HG03064 (cell line): ENCODE data around the gene ID4.
"Not testable (repeated sequence)": the region's sequence is repeated elsewhere in the genome, so short reads cannot be mapped to it uniquely, and the experiment has no call there.

Experiments used
- ATAC-seq: cut with Tn5 transposase; IDR thresholded peaks from one replicate; pipeline ENCODE4 v1.9.1; 2021; ENCODE audit warnings: low read depth; ENCODE audit not compliant: unreplicated experiment

The ID4 gene

DNA sequence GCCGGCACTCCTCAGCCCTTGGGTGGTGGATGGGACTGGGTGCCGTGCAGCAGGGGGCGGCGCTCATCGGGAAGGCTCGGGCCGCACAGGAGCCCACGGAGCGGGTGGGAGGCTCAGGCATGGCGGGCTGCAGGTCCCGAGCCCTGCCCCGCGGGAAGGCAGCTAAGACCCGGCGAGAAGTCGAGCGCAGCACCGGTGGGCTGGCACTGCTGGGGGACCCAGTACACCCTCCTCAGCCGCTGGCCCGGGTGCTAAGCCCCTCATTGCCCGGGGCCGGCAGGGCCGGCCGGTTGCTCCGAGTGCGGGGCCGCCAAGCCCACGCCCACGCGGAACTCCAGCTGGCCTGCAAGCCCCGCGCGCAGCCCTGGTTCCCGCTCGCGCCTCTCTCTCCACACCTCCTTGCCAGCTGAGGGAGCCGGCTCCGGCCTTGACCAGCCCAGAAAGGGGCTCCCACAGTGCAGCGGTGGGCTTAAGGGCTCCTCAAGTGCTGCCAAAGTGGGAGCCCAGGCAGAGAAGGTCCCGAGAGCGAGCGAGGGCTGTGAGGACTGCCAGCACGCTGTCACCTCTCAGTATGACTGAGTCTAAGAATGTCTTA, 17.3 kb downstream of the ID4 start:
- not testable (repeated sequence) for ATAC-seq

GRCh38 chr6:19855536-19855935, 18.4 kb downstream of the ID4 start:
- ATAC-seq, result no peak

- ATAC-seq, result no peak
Observed at GRCh38 chr6:19857139-19857538, 20.0 kb downstream of the ID4 start.

DNA sequence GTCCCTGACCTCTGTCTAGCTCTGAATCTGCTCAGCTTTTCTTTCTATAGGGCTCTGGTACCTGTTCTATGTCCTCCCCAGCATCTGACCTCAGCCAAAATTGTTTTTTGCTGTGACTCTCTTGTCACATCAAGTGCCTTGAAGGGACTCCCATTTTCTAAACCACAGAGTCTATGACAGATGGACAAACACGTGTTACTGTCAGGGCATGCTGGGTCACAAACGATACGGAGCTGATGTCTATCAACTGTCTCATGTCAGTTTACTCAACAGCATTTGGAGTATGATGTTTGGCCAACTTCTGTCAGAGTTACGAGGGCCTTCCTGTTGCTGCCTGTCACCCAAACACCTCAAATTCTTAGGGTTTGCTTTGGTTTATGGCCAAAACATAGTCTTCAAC, 20.5 kb downstream of the ID4 start:
- no peak for ATAC-seq

GRCh38 chr6:19860235-19860877, 23.2 kb downstream of the ID4 start:
- no peak for ATAC-seq

GRCh38 chr6:19864285-19864684, 27.1 kb downstream of the ID4 start:
- no peak for ATAC-seq

GRCh38 chr6:19865178-19865577, 28.0 kb downstream of the ID4 start:
- ATAC-seq, result no peak

DNA sequence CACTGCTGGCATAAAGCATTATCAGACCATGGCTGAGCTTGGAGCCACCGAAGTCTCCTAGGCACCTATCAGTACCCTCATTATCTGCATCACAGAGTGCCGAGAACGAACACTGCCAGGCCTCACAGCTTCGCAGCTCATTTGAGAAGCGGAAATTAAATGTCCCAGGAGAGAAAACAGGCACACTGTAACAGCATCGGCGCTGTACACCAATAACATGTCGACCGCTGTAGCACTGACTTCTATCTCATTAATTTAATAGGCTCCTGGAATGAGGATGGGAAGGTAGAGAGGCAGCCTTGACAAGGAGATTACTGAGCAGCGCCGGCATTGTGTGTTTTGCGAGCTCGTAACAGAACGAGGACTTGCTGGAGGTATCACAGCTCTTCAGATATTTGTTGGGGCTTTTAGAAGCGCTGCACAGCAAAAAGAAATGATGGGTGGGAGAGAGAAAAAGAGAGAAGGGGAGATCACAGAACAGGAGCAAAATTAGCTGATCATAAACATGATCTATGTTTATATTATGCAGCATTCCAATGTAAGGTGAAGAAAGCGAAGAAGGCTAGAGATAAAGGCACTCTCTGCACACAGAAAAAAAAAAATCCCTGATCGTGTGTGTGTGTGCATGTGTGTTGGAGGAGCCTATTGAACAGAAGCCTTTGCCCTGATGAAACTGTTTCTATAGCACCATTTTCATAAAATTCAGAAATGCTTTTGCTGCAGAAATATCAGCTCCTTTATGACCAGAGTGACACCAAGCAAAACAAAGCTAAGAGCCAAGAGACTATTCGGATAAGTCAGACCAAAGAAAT, 29.2 kb downstream of the ID4 start:
- no peak for ATAC-seq

DNA sequence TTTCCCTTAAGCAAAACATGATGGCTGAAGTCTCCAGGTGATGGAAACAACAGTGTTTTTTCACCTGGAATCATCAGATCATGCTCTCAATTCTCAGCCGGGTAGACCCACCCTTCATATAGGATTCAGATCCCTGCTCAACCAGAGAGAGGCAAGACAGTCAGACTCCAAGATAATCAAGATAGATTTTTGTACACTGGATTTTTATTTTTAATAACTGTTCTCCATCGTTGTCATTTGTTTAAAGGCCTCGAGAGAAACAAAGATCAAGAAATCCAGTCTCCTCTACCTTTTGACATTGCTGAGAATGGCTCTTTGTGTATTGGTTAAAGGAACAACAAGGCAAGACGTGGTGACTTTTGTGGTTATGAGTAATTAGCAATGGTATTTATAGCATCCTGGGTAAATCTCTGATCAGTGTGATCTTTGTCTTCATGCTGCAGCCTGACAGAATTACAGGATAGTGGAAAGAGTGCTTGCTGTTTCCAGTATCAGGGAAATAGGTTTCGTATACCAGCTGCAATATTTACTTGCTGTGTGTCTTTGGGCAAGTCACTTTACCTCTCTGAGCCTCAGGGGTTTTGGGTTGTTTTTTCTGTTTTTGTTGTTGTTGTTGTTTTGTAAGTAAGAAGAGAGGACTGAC, 29.9 kb downstream of the ID4 start:
- no peak for ATAC-seq

DNA sequence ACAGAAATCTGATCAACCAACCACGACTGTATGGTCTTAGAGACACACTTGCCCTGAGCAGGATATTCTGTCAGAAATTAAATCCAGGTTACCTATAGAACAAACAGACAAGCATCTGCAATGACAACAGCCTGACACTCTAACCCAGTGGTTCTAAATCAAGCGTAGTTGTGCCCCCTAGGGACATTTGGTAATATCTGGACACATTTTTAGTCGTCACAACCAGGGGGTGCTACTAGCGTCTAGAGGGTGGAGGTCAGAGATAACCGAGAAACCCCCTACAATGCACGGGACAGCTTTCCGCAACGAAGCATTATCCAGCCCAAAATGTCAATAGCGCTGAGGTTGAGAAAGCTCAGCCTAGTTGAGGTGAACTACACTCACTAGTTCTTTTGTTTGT, 32.3 kb downstream of the ID4 start:
- ATAC-seq, result no peak

DNA sequence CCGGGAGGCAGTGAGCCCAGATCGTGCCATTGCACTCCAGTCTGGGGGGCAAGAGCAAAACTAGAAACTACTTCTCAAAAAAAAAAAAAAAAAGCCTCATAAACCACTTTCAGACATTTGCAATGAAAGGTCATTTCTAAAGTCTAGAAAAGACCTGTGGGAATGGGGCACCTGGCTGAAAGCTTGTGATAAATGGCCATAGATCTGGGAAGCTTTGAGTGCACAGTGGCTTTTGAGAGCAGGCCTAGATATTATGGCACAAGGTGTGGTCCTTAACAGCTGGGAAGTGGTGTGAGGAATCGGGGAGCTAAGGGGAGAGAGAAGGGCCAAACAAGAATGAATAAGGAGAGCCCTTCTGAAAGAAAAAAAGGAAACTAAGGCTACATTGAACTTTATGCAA, 33.2 kb downstream of the ID4 start:
- ATAC-seq, result no peak

- no peak for ATAC-seq
Observed at GRCh38 chr6:19873031-19873430, 35.9 kb downstream of the ID4 start.

- no peak for ATAC-seq
Observed at GRCh38 chr6:19876672-19877071, 39.5 kb downstream of the ID4 start.

- ATAC-seq, result no peak
Observed at GRCh38 chr6:19879663-19880062, 42.5 kb downstream of the ID4 start.

- ATAC-seq, result no peak
Observed at GRCh38 chr6:19880066-19880465, 42.9 kb downstream of the ID4 start.

GRCh38 chr6:19891451-19891850, 54.3 kb downstream of the ID4 start:
- ATAC-seq, result no peak
